Muscle of leg (tissue), 11 donors: ENCODE results near the gene ADGRV1. TPM values are rescaled to one million over a fixed set of nuclear protein-coding genes. Genes with fewer than 3 reads are reported as not detected.

Experiments used
- DNase-seq: peaks from one replicate; pipeline ENCODE4 v3.0.0; 2013
- H3K27ac ChIP-seq: one replicate; pipeline ENCODE4 v1.5.1; 2013; ENCODE audit warnings: mild to moderate bottlenecking, low read length, control low read depth
- H3K27me3 ChIP-seq: one replicate; pipeline ENCODE4 v1.6.1; 2013; ENCODE audit warnings: low read length; ENCODE audit not compliant: control insufficient read depth, insufficient read depth
- H3K36me3 ChIP-seq: one replicate; pipeline ENCODE4 v1.6.1; 2013; ENCODE audit warnings: low read length; ENCODE audit not compliant: control insufficient read depth, insufficient read depth
- H3K4me1 ChIP-seq: one replicate; pipeline ENCODE4 v1.6.1; 2013; ENCODE audit warnings: low read length; ENCODE audit not compliant: control insufficient read depth, insufficient read depth
- H3K4me3 ChIP-seq: one replicate; pipeline ENCODE4 v1.5.1; 2013; ENCODE audit warnings: low read length, control low read depth
- H3K9me3 ChIP-seq: replicated peaks from 2 replicates; pipeline ENCODE4 v1.6.1; 2013; ENCODE audit warnings: low read depth, low read length; ENCODE audit not compliant: control insufficient read depth
- WGBS: methylation state at CpG from one replicate; pipeline ENCODE4 v1.1.5; 2013; ENCODE audit warnings: missing lambda C conversion rate; ENCODE audit not compliant: insufficient coverage; 5-methylcytosine and 5-hydroxymethylcytosine counted together
- polyA plus RNA-seq, 8 donors: library from polyadenylated mRNA; unstranded; fragments of 120-200 nt; gene quantifications; one replicate each; pipeline versions ENCODE4 v1.2.1 to v1.2.3, GENCODE V29; 2013; ENCODE audit warnings: inconsistent platforms in 1 of 8, low replicate concordance in 1 of 8; ENCODE audit not compliant: insufficient read length in 8 of 8, insufficient read depth in 1 of 8
- total RNA-seq: library from RNA; stranded (reverse); fragments of 120-200 nt; gene quantifications from one replicate; pipeline ENCODE4 v1.2.4, GENCODE V29; 2013

The ADGRV1 gene
- total and polyA plus RNA-seq, 9 donors, result 0.49 to 2.5 (median 0.88) TPM

- no CpG with 5 or more reads among the region's 1 CpG for WGBS
Observed at GRCh38 chr5:91129748-91130147, 571.2 kb downstream of the ADGRV1 start.

GRCh38 chr5:91130759-91131158 is 572.2 kb downstream of the ADGRV1 start:
- Histone ChIP-seq H3K36me3 (no peaks in the 10 kb centered on the region), H3K4me1 (peaks cover 8% of the 10 kb centered on the region), H3K4me3 (no peak overlapping the region), H3K27ac (no peak overlapping the region), H3K27me3 (no peaks in the 10 kb centered on the region), H3K9me3 (peaks cover 2% of the 10 kb centered on the region)
- no CpG with 5 or more reads among the region's 3 CpGs for WGBS
- DNase-seq, result no peak

More at GRCh38 chr5:91129748-91130147, 571.2 kb downstream of the ADGRV1 start:
- H3K27ac ChIP-seq, result no peak overlapping the region
- peaks cover 2% of the 10 kb centered on the region for H3K9me3 ChIP-seq
- H3K4me3 ChIP-seq, result no peak overlapping the region
- peaks cover 8% of the 10 kb centered on the region for H3K4me1 ChIP-seq
- DNase-seq, result no peak
- H3K27me3 ChIP-seq, result no peaks in the 10 kb centered on the region
- no peaks in the 10 kb centered on the region for H3K36me3 ChIP-seq

- Histone ChIP-seq H3K27ac (no peak overlapping the region), H3K27me3 (no peaks in the 10 kb centered on the region), H3K36me3 (no peaks in the 10 kb centered on the region), H3K4me1 (no peaks in the 10 kb centered on the region), H3K9me3 (peaks cover 2% of the 10 kb centered on the region), H3K4me3 (no peak overlapping the region)
- no peak for DNase-seq
- WGBS, result 82% methylated on average over 2 of the region's 2 CpGs
Observed at GRCh38 chr5:91132550-91132949, 574.0 kb downstream of the ADGRV1 start.

GRCh38 chr5:91133183-91133582 is 574.6 kb downstream of the ADGRV1 start:
- Histone ChIP-seq H3K4me3 (no peak overlapping the region), H3K27me3 (no peaks in the 10 kb centered on the region), H3K4me1 (no peaks in the 10 kb centered on the region), H3K36me3 (no peaks in the 10 kb centered on the region), H3K9me3 (peaks cover 2% of the 10 kb centered on the region), H3K27ac (no peak overlapping the region)
- no peak for DNase-seq

- WGBS, result 79% methylated on average over 4 of the region's 5 CpGs
- DNase-seq, result no peak
- H3K9me3 ChIP-seq, result peaks cover 2% of the 10 kb centered on the region
Observed at GRCh38 chr5:91135475-91136248, 577.1 kb downstream of the ADGRV1 start.

GRCh38 chr5:91136271-91136670 is 577.7 kb downstream of the ADGRV1 start:
- H3K27ac ChIP-seq, result no peak overlapping the region
- no peaks in the 10 kb centered on the region for H3K36me3 ChIP-seq
- no peaks in the 10 kb centered on the region for H3K27me3 ChIP-seq
- H3K9me3 ChIP-seq, result no peaks in the 10 kb centered on the region
- no peaks in the 10 kb centered on the region for H3K4me1 ChIP-seq
- H3K4me3 ChIP-seq, result no peak overlapping the region
- WGBS, result no CpG with 5 or more reads among the region's 1 CpG
- no peak for DNase-seq

More at GRCh38 chr5:91135475-91136248, 577.1 kb downstream of the ADGRV1 start:
- Histone ChIP-seq H3K27me3 (no peaks in the 10 kb centered on the region), H3K4me3 (no peak overlapping the region), H3K27ac (no peak overlapping the region), H3K4me1 (no peaks in the 10 kb centered on the region), H3K36me3 (no peaks in the 10 kb centered on the region)

GRCh38 chr5:91137647-91138046 is 579.0 kb downstream of the ADGRV1 start:
- Histone ChIP-seq H3K36me3 (no peaks in the 10 kb centered on the region), H3K27me3 (no peaks in the 10 kb centered on the region), H3K4me1 (no peaks in the 10 kb centered on the region), H3K27ac (no peak overlapping the region), H3K9me3 (no peaks in the 10 kb centered on the region), H3K4me3 (no peak overlapping the region)
- DNase-seq, result no peak
- WGBS, result no CpG with 5 or more reads among the region's 3 CpGs

GRCh38 chr5:91139572-91140200 is 581.1 kb downstream of the ADGRV1 start:
- Histone ChIP-seq H3K36me3 (no peaks in the 10 kb centered on the region), H3K4me1 (peaks cover 7% of the 10 kb centered on the region), H3K27me3 (no peaks in the 10 kb centered on the region), H3K9me3 (no peaks in the 10 kb centered on the region), H3K4me3 (no peak overlapping the region), H3K27ac (no peak overlapping the region)
- peak; percentile 69 for DNase-seq

GRCh38 chr5:91140657-91141056 is 582.1 kb downstream of the ADGRV1 start:
- H3K4me3 ChIP-seq, result no peak overlapping the region
- H3K27me3 ChIP-seq, result no peaks in the 10 kb centered on the region
- H3K36me3 ChIP-seq, result no peaks in the 10 kb centered on the region
- H3K27ac ChIP-seq, result no peak overlapping the region
- no peaks in the 10 kb centered on the region for H3K9me3 ChIP-seq
- DNase-seq, result no peak
- no CpG with 5 or more reads among the region's 2 CpGs for WGBS
- peaks cover 7% of the 10 kb centered on the region for H3K4me1 ChIP-seq

- H3K4me1 ChIP-seq, result peaks cover 7% of the 10 kb centered on the region
- H3K4me3 ChIP-seq, result no peak overlapping the region
- H3K27ac ChIP-seq, result no peak overlapping the region
- no peaks in the 10 kb centered on the region for H3K36me3 ChIP-seq
- 72% methylated on average over 3 of the region's 4 CpGs for WGBS
- no peak for DNase-seq
- H3K27me3 ChIP-seq, result no peaks in the 10 kb centered on the region
- no peaks in the 10 kb centered on the region for H3K9me3 ChIP-seq
Observed at GRCh38 chr5:91141642-91142041, 583.0 kb downstream of the ADGRV1 start.
